Stimulated activated CD4-positive, alpha-beta T cell treated with anti-CD3 and anti-CD28 coated beads, TNF-alpha, amount 100 ng/mL, for 24 hours (primary cell): ENCODE measurements around the gene POU5F1.
"Not testable (repeated sequence)": the region's sequence is repeated elsewhere in the genome, so short reads cannot be mapped to it uniquely, and the experiment has no call there.

ENCODE experiments used
- DNase-seq, 3 experiments: peaks; one replicate each; pipeline ENCODE4 v3.0.0-alpha.2; 2020; ENCODE audit warnings: low read depth in 3 of 3

Gene POU5F1

DNA sequence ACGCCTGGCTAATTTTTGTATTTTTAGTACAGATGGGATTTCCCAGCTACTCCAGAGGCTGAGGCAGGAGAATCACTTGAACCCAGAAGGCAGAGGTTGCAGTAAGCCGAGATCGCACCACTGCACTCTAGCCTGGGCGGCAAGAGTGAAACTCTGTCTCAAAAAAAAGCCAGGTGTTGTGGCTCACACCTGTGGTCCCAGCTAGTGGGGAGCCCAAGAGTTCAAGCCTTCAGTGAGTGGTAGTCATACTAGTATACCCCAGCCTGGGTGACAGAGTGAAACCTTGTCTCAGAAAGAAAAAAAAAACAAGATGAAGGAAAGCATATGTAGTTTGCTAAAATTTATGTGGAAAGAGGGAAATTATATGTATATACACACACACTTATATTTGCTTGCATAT is 20.0 kb upstream of the POU5F1 start:
- DNase-seq = no peak

DNA sequence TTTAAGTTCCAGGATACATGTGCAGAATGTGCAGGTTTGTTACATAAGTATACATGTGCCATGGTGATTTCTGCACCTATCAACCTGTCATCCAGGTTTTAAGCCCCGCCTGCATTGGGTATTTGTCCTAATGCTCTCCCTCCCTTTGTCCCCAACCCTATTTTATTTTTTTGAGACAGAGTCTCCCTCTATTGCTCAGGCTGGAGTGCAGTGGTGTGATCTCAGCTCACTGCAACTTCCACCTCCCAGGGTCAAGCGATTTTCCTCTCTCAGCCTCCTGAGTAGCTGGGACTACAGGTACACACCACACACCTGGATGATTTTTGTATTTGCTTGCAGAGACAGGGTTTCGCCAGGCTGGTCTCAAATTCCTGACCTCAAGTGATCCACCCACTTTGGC is 18.7 kb upstream of the POU5F1 start:
- DNase-seq = not testable (repeated sequence)

DNA sequence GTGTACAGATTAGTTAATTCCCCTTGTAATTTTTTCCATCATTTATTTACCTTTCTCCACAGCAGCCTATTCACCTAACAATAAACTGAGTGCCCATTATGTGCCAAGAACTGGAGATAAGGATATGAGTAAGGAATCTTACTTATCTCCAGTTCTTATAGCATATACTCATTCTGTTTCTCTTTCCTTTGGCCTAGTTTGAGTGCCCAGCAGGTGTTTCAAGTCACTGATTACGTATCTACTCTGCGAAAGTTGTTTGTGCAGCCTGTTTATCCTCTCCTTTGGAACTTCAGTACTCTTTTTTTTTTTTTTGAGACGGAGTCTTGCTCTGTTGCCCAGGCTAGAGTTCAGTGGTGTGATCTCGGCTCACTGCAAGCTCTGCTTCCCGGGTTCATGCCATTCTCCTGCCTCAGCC is 17.3 kb upstream of the POU5F1 start:
- no peak for DNase-seq

DNA sequence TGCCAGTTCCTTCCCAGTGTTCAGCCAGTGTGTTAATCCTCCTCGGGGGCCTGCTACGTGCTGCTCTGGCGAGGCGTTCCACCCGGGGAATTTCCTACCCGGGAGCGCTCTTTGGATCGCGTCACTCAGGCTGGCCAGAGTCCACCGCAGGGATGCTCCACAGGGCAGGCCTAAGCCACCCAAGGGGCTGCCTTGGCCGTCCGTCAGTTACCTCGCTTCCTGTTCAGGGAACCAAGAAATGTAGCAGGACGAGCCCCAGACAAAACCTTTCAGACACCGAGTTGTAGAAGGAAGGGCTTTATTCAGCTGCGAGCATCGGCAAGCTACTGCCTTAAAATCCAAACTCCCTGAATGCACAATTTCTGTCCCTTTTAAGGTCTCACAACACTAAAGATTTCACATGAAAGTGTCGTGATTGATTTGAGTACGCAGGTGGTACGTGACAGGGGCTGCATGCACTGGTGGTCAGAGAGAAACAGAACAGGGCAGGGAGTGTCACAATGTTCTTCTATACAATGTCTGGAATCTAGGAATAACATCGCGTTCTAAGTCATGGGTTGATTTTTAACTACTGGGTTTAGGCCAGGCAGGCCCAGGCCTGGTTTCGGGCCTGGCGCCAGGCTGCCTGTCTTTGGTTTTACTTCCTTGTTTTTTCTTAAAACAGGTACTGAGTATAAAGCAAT is 15.7 kb upstream of the POU5F1 start:
- no peak for DNase-seq

DNA sequence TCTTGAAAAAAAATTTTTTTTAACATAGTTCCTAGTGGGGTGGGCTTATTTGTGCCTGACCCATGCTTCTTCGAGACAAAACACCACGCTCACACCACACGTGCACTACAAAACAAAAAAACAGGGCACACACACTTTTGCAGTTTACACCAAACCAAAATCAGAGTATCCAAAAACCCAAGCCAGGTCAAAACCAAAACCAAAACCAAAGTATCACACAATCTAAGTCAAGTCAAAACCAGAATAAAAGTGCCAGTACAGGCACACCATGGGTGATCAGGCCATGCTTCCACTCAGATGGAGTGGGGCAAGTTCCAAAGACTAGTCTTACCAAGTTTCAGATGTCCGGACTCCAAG is 15.2 kb upstream of the POU5F1 start:
- not testable (repeated sequence) for DNase-seq

DNA sequence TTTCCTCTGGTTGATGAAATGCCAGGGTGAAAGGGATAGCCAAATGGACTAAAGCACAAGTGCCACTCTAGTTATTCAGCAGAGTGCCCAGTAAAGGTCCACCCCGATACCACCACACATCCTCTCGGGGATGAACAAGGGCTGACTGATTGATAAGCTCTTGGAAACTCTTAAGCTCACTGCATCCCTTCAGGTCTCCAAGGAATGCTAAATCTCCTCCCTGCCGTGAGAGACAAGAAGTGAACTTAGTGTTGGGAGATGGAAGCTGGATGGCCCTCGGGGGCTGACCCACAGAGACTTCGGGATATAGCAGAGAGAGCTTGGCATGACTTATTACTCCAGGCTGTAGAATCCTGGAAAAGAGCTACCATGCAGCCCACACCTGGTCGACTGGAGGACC is 13.4 kb upstream of the POU5F1 start:
- not testable (repeated sequence) for DNase-seq

DNA sequence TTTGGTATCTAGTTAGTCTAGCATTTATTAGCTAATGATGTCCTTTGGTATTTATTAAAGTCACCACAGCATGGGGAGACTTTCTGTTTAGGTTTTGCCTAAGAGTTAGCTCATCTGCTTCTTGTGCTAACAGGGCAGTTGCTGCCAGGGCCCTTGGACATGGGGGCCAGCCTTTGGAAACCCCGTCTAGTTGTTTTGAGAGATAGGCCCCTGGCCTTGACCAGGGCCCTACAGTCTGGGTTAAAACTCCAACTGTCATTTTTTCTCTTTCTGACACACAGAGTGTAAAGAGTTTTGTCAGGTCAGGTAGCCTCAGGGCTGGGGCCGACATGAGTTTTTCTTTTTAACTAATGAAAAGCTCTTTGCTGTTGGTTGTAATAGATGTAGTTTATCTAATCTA is 12.8 kb upstream of the POU5F1 start:
- not testable (repeated sequence) for DNase-seq

DNA sequence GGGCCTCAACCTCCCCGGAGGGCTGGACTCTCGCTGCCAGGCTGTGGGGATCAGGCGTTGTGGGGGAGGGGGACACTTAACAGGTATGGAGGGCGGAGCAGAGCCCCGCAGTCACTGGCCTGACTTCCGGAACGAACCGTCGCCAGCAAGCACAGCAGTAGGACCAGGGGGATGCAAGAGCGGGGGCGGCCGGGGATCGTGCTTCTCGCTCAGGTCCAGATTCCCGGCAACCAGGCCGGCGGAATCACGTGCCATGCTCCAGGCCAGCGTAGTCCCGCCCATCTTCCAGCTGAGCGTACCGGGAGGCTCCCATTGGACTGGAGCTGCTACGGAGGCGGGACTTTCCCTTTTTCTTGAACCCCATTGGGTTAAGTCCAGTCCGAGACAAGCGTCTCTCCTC is 10.0 kb upstream of the POU5F1 start:
- DNase-seq = peak; percentile 7 to 55 (median 53)

DNA sequence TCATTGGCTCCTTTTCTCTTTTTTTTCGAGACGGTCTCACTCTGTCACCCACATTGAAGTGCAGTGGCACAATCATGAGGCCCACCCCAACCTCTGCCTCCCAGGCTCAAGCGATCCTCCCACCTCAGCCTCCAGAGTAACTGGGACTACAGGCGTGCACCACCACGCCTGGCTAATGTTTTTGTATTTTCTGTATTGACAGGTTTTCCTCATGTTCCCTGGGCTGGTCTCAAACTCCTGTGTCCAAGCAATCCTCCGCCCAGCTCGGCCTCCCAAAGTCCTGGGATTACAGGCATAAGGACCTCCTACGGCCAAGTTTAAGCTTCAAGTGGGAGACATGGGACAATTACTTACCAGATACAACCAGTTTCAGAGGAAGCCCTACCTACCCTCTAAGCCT is 9.4 kb upstream of the POU5F1 start:
- DNase-seq = no peak

DNA sequence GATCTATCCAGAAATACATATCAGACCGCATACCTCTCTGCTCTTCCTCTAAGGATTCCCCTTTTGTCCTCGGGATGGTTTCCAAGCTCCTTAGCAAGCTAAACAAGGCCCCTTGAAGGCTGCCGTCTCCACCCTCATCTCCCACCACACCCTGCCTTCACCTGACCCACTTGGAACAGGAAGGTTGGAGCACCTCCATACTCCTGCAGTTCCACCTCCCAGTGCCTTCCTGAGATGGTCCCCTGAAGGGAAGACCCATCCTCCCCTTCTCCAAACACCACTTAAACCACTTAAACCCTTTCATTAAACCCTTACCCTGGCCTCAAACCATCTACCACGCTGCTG is 8.5 kb upstream of the POU5F1 start:
- no peak for DNase-seq

DNA sequence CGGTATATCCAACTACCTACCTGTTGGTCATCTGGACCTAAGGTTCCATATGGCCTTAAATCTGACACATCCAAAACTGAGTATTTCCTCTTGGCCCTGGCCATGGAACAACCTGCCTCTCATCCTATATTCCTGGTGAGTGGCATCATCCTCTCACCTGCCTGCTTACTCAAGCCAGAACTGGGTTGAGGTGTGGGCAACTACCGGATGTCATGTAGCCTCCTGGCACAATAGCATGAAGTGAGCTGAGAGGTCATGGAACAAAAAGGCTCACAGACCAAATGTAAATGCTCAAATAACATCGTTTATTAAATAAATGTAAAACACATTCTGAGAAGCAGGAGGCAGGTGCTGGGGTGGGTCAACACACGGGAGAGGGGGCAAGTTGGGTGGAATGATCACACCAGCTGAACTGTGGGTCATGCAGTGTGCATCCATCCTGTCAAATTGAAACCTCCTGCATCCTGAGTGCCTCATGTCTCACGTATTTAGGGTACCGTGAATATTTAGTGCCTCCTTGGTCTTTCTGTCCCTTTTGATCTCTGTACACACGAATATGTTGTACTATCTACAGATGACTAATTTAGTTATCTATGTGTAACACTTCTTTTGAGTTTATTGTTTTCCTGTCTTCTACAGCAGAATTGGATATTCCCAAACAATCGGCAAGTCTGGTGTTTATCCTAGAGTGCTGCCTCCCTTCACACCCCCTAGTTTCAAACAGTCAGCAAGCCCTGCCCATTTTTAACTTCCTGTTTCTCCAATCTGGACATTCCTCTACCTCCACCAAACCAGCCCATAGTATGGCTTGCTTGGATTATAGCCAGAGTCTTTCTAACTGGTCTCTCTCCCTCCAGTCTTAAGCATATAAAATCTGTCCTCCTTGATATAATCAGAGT is 7.9 kb upstream of the POU5F1 start:
- no peak for DNase-seq

DNA sequence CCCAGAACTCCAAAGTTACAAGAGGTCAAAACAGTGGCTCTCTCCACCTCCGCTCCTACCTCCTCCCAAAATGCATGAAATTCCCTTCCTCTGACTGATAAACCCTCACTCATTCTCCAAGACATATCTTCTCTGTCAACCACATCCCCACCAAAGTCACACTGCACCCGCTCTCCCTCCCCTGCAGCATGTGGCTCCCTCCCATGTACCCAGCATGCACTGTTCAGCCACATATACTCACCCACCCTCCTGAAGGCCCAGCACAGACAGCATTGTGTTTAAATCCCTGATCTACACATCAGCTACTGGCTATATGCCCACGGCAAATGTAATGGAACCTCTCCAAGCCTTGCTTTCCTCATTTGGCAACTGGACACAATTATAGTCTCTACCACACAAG is 5.5 kb upstream of the POU5F1 start:
- DNase-seq = no peak

DNA sequence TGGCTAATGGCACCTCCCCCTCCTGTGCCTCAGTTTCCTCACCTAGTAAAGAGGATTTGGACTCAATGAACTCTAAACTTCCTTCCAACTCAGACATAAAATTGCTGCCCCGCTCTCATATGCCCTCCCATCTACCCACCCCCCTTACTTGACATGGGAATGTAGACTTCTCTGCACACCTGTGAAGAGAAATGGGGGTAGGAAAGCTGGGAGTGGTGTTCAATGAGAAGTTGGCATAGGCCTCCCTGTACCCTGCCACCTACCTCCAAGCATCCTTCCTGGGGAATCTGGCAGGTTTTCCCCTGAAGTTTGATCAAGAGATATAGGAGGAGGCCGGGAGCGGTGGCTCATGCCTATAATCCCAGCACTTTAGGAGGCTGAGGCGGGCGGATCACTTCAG is 3.9 kb upstream of the POU5F1 start:
- DNase-seq = no peak

DNA sequence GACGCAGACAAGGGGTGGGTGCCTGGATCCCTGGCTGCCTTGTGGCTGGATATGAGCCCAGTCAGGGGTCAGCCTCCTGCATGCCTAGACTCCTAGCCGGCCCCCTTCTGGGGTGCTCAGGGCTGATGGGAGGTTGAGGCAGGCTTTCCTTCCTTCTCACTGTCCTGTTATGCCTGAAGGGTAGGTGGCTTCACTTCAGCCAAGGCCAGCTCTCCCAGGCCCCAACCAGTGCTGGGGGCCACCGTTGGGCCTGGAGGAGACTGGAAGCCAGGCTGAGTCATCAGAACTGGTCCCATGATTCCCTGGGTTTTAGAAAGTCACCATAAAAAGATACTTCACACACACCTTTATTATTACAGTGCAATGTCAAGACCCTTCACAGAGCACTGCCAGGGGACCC is 2.9 kb upstream of the POU5F1 start:
- DNase-seq = no peak

DNA sequence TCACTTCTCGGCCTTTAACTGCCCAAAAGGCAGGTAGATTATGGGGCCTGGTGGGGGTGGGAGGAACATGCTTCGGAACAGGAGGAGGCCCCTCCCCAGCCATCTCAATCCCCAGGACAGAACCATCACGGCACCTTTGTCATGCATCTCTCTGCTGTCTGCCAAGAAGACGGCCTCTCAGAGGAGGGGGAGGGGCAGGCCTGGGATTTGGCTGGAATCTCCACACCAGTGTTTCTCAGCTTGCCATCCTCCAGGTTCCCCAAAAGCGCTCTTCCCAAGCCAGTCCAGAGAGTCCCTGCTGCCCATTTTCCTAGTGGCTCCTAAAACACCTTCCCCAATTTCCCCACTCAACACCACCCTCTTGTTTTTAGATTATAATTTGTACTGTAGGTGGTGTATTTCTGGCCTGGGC is 2.5 kb upstream of the POU5F1 start:
- no peak for DNase-seq

DNA sequence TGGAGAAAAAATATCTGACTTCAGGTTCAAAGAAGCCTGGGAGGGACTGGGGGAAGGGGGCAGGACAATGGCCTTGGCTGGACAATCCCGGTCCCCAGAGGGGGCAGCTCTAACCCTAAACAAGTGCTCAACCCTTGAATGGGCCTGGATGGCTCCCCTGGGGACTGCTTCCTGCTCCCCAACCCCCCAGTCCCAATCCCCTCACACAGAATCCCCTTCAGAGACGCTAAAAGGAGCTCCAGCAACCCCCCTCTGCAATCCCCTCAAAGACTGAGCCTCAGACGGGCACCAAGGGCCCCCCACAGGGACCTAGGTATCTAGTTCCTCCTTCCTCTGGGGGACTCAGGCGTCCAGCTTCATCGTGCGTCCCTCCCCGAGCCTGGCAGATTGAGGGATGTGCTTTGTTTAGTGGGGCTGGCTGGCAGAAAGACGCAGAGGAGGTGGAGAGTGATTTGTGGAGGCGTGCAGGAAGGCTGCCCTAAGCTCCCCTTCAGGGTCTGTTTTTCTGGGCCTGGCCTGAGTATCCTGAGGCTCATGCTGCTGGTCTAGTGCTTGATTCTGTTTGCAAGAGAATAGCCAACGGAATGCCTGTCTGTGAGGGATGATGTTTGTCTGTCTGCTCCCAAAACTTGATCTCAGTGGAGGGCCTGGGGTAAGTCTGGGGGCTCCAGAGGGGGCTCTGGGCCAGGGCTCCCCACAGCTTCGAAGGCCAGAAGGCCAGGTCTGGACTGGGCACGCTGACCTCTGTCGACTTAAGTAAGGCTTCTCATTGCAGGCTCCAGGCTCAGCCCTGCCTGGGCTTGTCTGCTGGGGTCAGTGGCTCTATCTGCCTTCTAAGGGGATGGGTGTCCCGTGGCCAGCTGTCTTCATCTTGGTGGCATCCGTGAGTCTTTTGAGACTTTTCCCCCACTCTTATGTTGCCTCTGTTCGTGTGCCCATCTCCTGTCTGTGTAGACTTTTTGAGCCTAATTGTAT is 1.7 kb upstream of the POU5F1 start:
- DNase-seq = no peak

DNA sequence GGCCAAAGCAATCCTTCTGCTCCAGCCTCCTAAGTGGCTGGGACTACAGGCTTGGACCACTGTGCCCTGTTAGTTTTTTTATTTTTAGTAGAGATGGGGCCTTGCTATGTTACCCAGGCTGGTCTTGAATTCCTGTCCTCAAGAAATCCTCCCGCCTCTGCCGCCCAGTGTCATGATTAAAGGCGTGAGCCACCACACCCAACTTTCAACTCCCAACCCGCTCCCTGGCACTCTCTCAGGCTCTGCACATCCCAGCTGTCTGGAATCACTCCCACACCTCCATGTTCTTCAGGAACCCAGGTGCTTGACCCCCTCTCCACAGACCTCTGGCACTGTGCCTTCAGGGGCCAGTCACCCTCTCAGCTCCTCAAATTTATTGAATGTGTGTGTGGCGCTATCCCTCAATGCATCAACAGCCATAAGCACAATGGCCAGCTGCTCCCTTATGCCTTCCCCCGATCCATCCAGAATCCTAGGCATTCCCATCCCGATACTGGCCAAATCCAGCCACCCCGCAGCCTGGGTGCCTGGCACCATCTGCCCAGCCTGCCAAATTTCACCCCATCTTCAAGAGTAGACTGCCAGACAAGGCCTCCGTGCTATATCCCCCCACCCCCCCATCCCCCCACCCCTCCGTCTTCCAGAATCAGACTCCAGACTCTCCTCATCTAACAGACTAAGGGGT is 647 bp upstream of the POU5F1 start:
- no peak for DNase-seq

DNA sequence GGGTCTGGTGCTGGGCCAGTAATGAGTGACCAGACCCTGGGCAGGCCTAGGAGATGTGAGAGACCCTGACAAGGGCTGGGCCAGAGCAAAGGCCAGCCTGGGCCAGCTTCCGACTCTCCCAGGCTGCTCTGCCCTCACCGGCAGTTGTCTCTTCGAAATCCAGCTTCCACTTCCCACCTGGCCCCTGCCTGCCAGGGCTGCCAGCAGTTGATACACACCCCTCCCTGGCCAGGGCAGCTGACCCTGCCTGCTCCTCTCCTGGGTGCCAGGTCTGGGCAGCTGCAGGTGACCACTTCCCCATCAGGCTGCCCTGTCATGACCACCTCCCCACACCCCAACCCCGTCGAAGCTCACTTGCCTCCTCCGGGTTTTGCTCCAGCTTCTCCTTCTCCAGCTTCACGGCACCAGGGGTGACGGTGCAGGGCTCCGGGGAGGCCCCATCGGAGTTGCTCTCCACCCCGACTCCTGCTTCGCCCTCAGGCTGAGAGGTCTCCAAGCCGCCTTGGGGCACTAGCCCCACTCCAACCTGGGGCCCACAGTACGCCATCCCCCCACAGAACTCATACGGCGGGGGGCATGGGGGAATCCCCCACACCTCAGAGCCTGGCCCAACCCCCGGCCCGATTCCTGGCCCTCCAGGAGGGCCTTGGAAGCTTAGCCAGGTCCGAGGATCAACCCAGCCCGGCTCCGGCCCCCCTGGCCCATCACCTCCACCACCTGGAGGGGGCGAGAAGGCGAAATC is 453 bp downstream of the POU5F1 start:
- DNase-seq = not testable (repeated sequence)

DNA sequence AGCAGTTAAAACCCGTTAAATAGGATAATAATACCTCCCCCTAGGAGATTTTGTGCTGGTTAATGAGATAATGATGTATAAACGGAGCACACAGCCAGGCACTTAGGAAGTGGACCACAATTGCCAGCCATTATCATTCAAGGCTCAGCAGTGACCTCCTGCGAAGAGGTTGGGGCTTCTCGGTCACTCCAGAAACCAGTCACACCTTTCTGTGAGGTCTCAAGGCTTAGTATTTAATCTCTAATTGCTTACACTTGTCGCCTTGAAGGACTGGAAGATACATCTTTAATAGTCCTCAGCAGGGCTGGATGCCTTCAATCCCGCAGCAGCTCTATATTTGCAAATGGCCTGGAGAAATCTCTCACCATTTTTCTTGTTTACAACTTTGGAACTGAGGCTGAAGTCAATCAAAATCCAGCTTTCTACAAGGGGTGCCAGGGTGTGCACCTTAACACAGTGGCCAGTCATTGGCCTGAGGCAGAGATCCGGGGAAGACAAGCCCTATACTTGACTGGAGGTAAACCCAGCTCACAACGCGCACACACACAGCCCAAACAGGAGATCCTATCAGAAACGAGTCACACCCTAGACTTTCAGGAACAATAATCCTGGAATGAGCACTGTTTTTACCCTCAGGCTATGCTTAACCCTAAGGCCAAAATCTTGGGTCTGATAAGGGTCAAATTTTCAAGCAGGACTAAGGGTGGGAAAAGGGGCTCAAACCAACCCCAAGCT is 1.2 kb downstream of the POU5F1 start:
- no peak for DNase-seq

DNA sequence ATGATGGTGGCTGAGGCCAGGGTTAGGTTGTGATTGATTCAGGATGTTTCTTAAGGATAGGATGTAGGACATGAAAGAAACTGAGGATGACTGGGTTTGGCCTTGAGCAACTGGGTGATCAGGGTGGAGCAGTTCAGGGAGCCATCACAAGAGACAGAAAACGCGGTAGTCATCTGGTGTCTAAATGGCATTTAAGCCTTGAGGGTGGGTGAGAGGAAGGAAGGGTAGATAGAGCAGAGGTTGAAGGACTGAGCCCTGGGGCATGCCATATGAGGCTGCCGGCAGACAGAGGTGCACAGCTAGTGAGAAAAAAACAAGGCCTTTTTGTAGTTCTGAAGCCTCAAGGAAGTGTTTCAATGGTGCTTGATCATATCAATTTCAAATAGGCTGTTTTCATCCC is 1.9 kb downstream of the POU5F1 start:
- DNase-seq = no peak
